Subcutaneous abdominal adipose tissue (tissue), 5 donors: ENCODE results near the gene RALGPS2.
A peak's percentile ranks its signal among the peaks of the same experiment; 100 is the strongest.

Source experiments
- H3K27ac ChIP-seq: one replicate; pipeline ENCODE4 v1.7.0; 2013; ENCODE audit warnings: low read depth, mild to moderate bottlenecking, inconsistent platforms, low read length, moderate library complexity
- H3K27me3 ChIP-seq, 5 donors: one replicate each; pipeline ENCODE4 v1.7.0; 2013; ENCODE audit warnings: low read length in 5 of 5, inconsistent platforms in 1 of 5; ENCODE audit not compliant: control insufficient read depth in 5 of 5, insufficient read depth in 4 of 5
- H3K36me3 ChIP-seq, 5 donors: one replicate each; pipeline ENCODE4 v1.7.0; 2013; ENCODE audit warnings: low read length in 5 of 5; ENCODE audit not compliant: control insufficient read depth in 5 of 5, insufficient read depth in 5 of 5
- H3K4me1 ChIP-seq, 5 donors: one replicate each; pipeline ENCODE4 v1.7.0; 2013; ENCODE audit warnings: low read length in 5 of 5, mild to moderate bottlenecking in 3 of 5, moderate library complexity in 1 of 5; ENCODE audit not compliant: control insufficient read depth in 5 of 5, insufficient read depth in 5 of 5
- H3K4me3 ChIP-seq, 5 donors: one replicate each; pipeline ENCODE4 v1.7.0; 2013; ENCODE audit warnings: low read length in 5 of 5, low read depth in 1 of 5
- H3K9ac ChIP-seq, 5 donors: one replicate each; pipeline ENCODE4 v1.7.0; 2013; ENCODE audit warnings: low read length in 5 of 5, mild to moderate bottlenecking in 4 of 5, moderate library complexity in 3 of 5
- H3K9me3 ChIP-seq, 5 donors: one replicate each; pipeline ENCODE4 v1.7.0; 2013; ENCODE audit warnings: low read length in 5 of 5; ENCODE audit not compliant: control insufficient read depth in 5 of 5
- donor health status: healthy.
- donor health status: healthy.
- donor health status: healthy.
- donor health status: healthy.
- donor health status: healthy.

The RALGPS2 gene

GRCh38 chr1:178933709-178934490, 208.9 kb downstream of the RALGPS2 start:
- H3K36me3 ChIP-seq, result no peaks in the 10 kb centered on the region
- H3K27ac ChIP-seq, result no peak overlapping the region
- H3K9ac ChIP-seq, result no peak overlapping the region
- H3K9me3 ChIP-seq, result no peaks in the 10 kb centered on the region
- peaks cover 11 to 55% (median 41%) of the 10 kb centered on the region in 5 donors for H3K4me1 ChIP-seq
- H3K4me3 ChIP-seq, result no peak overlapping the region
- H3K27me3 ChIP-seq, result no peaks in the 10 kb centered on the region

- Histone ChIP-seq H3K4me3 (no peak overlapping the region), H3K4me1 (peaks cover 11 to 60% (median 46%) of the 10 kb centered on the region in 5 donors), H3K27me3 (no peaks in the 10 kb centered on the region), H3K27ac (no peak overlapping the region), H3K9ac (no peak overlapping the region), H3K9me3 (no peaks in the 10 kb centered on the region), H3K36me3 (no peaks in the 10 kb centered on the region)
Observed at GRCh38 chr1:178934546-178934945, 209.5 kb downstream of the RALGPS2 start.

- Histone ChIP-seq H3K27me3 (peaks cover 0 to 2% (median 0%) of the 10 kb centered on the region in 5 donors), H3K4me1 (peaks cover 11 to 60% (median 48%) of the 10 kb centered on the region in 5 donors), H3K27ac (no peak overlapping the region), H3K9me3 (no peaks in the 10 kb centered on the region), H3K9ac (no peak overlapping the region), H3K36me3 (no peaks in the 10 kb centered on the region), H3K4me3 (no peak overlapping the region)
Observed at GRCh38 chr1:178935610-178936009, 210.6 kb downstream of the RALGPS2 start.

- H3K36me3 ChIP-seq, result no peaks in the 10 kb centered on the region
- H3K9me3 ChIP-seq, result no peaks in the 10 kb centered on the region
- H3K27me3 ChIP-seq, result peaks cover 0 to 2% (median 0%) of the 10 kb centered on the region in 5 donors
- no peak overlapping the region for H3K9ac ChIP-seq
- H3K27ac ChIP-seq, result peak overlapping the region; percentile 63
- H3K4me3 ChIP-seq, result no peak overlapping the region
- H3K4me1 ChIP-seq, result peaks cover 8 to 49% (median 41%) of the 10 kb centered on the region in 5 donors
Observed at GRCh38 chr1:178937695-178938094, 212.7 kb downstream of the RALGPS2 start.

GRCh38 chr1:178938101-178938958, 213.3 kb downstream of the RALGPS2 start:
- peak overlapping the region; percentile 11 to 44 (median 38) for H3K4me3 ChIP-seq
- H3K27ac ChIP-seq, result peak overlapping the region; percentile 63
- H3K27me3 ChIP-seq, result peaks cover 0 to 5% (median 0%) of the 10 kb centered on the region in 5 donors
- H3K9ac ChIP-seq, result peak overlapping the region in 1 of 5 donors; percentile 48
- H3K4me1 ChIP-seq, result peaks cover 3 to 45% (median 39%) of the 10 kb centered on the region in 5 donors
- no peaks in the 10 kb centered on the region for H3K9me3 ChIP-seq
- no peaks in the 10 kb centered on the region for H3K36me3 ChIP-seq

- Histone ChIP-seq H3K27me3 (peaks cover 0 to 5% (median 0%) of the 10 kb centered on the region in 5 donors), H3K9ac (no peak overlapping the region), H3K36me3 (no peaks in the 10 kb centered on the region), H3K4me3 (peak overlapping the region; percentile 18 to 44 (median 38)), H3K4me1 (peaks cover 0 to 39% (median 33%) of the 10 kb centered on the region in 5 donors), H3K9me3 (no peaks in the 10 kb centered on the region), H3K27ac (peak overlapping the region; percentile 63)
Observed at GRCh38 chr1:178938959-178939317, 213.9 kb downstream of the RALGPS2 start.

- Histone ChIP-seq H3K27ac (peak overlapping the region; percentile 63), H3K4me3 (peak overlapping the region in 4 of 5 donors; percentile 18 to 38 (median 29)), H3K9me3 (no peaks in the 10 kb centered on the region), H3K27me3 (peaks cover 0 to 5% (median 0%) of the 10 kb centered on the region in 5 donors), H3K9ac (no peak overlapping the region), H3K36me3 (no peaks in the 10 kb centered on the region), H3K4me1 (peaks cover 0 to 34% (median 27%) of the 10 kb centered on the region in 5 donors)
Observed at GRCh38 chr1:178939338-178940067, 214.5 kb downstream of the RALGPS2 start.

GRCh38 chr1:178940068-178940765, 215.2 kb downstream of the RALGPS2 start:
- H3K4me3 ChIP-seq, result no peak overlapping the region
- no peaks in the 10 kb centered on the region for H3K9me3 ChIP-seq
- H3K36me3 ChIP-seq, result no peaks in the 10 kb centered on the region
- H3K27ac ChIP-seq, result no peak overlapping the region
- H3K4me1 ChIP-seq, result peaks cover 0 to 29% (median 24%) of the 10 kb centered on the region in 5 donors
- H3K27me3 ChIP-seq, result peaks cover 0 to 5% (median 0%) of the 10 kb centered on the region in 5 donors
- H3K9ac ChIP-seq, result no peak overlapping the region

GRCh38 chr1:178941261-178941689, 216.2 kb downstream of the RALGPS2 start:
- peaks cover 0 to 27% (median 21%) of the 10 kb centered on the region in 5 donors for H3K4me1 ChIP-seq
- H3K9me3 ChIP-seq, result no peaks in the 10 kb centered on the region
- H3K27me3 ChIP-seq, result peaks cover 0 to 5% (median 0%) of the 10 kb centered on the region in 5 donors
- H3K4me3 ChIP-seq, result no peak overlapping the region
- no peaks in the 10 kb centered on the region for H3K36me3 ChIP-seq
- H3K9ac ChIP-seq, result no peak overlapping the region
- H3K27ac ChIP-seq, result no peak overlapping the region
